ENCODE data around the gene SH2D6. TPM values are rescaled to one million over a fixed set of nuclear protein-coding genes. Genes with fewer than 3 reads are reported as not detected.

SH2D6 gene
- polyA plus RNA-seq, 3 donors: not detected

DNA sequence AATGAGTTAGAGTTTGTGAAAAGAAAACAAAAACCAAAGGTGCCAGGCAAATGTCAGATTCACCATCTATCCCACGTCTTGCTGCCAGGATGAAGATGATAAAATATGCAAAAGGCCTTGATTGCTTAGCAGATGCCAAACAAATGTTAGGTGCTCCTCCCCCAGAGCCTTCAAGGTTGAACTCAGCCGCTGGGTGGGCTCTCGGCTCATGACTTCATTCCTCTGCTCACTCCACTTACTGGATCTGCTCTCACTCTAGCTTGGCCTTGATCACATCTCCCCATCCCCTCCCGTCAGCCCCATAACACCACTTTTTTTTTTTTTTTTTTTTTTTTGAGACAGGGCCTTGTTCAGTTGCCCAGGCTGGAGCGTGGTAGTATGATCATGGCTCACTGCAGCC, 38.5 kb downstream of the SH2D6 start:
- H3K9ac ChIP-seq (ENCODE audit: insufficient read depth, low read length, poor library complexity, severe bottlenecking): no peak overlapping the region
- H3K4me3 ChIP-seq (replicated peaks in 1 of 3; ENCODE audit: low read depth in 2 of 3, low read length in 3 of 3): no peak overlapping the region
- TF ChIP-seq, protein P1, sequence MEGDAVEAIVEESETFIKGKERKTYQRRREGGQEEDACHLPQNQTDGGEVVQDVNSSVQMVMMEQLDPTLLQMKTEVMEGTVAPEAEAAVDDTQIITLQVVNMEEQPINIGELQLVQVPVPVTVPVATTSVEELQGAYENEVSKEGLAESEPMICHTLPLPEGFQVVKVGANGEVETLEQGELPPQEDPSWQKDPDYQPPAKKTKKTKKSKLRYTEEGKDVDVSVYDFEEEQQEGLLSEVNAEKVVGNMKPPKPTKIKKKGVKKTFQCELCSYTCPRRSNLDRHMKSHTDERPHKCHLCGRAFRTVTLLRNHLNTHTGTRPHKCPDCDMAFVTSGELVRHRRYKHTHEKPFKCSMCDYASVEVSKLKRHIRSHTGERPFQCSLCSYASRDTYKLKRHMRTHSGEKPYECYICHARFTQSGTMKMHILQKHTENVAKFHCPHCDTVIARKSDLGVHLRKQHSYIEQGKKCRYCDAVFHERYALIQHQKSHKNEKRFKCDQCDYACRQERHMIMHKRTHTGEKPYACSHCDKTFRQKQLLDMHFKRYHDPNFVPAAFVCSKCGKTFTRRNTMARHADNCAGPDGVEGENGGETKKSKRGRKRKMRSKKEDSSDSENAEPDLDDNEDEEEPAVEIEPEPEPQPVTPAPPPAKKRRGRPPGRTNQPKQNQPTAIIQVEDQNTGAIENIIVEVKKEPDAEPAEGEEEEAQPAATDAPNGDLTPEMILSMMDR (IDR thresholded peaks at IDR 0.05): no peak
- no peak overlapping the region for H3K4me3 Mint-ChIP-seq
- peaks cover 2% of the 10 kb centered on the region in 3 donors for H3K27me3 Mint-ChIP-seq (ENCODE audit: low read depth in 3 of 3)
- H2AFZ ChIP-seq (ENCODE audit: insufficient read depth, low read depth, low read length, poor library complexity, severe bottlenecking): no peak overlapping the region
- no peaks in the 10 kb centered on the region for H3K27me3 ChIP-seq (ENCODE audit: control insufficient read depth in 2 of 2, insufficient read depth in 2 of 2, low read length in 2 of 2)
- no peak overlapping the region for H3K4me2 ChIP-seq (replicated peaks; ENCODE audit: extremely low read depth, low read length, poor library complexity, severe bottlenecking)
- no peaks in the 10 kb centered on the region for H3K9me3 ChIP-seq (replicated peaks in 1 of 2; ENCODE audit: control insufficient read depth in 1 of 2, insufficient read depth in 1 of 2, low read length in 2 of 2)
- H3K9me3 Mint-ChIP-seq: peaks cover 0 to 3% (median 0%) of the 10 kb centered on the region in 7 donors
- H3K27ac Mint-ChIP-seq: no peak overlapping the region
- WGBS (ENCODE audit: insufficient coverage): 96% methylated on average over 4 of the region's 5 CpGs
- no peak overlapping the region for H3K27ac ChIP-seq (ENCODE audit: low read depth in 1 of 2, low read length in 2 of 2)
- H3K79me2 ChIP-seq (ENCODE audit: insufficient read depth, low read length): no peaks in the 10 kb centered on the region
- H4K20me1 ChIP-seq (ENCODE audit: insufficient read depth, low read length): no peaks in the 10 kb centered on the region
- no peaks in the 10 kb centered on the region for H3K36me3 Mint-ChIP-seq
- no peaks in the 10 kb centered on the region for H3K4me1 ChIP-seq (ENCODE audit: control insufficient read depth in 1 of 2, insufficient read depth in 2 of 2, low read length in 2 of 2)
- no peaks in the 10 kb centered on the region for H3K36me3 ChIP-seq (replicated peaks in 1 of 2; ENCODE audit: control insufficient read depth in 1 of 2, insufficient read depth in 2 of 2, low read length in 2 of 2)
- DNase-seq: no peak
- intact Hi-C loops (cut with micrococcal nuclease): no loop called here
- peaks cover 4% of the 10 kb centered on the region for H3K4me1 Mint-ChIP-seq

DNA sequence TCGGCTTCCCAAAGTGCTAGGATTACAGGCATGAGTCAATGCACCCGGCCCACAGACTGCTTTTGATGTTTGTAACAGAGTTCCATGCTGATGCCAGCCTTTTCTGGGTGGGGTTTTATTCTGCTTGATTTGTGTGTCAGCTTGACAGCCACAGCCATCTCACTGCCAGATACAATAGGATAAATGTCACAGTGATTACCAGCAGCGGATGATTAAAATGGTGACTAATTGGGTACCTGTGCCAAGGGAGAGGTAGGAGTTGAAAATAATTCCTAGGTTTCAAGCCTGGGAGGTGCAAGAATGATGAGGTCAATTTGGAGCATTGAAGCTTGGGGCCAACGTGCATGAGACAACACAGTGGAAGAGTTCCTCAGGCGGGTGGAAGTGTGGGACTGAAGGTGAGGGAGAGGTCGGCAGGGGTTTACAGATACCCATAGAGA, 39.4 kb downstream of the SH2D6 start:
- Histone ChIP-seq H3K27ac (ENCODE audit: low read depth in 1 of 2, low read length in 2 of 2) (no peak overlapping the region), H3K9ac (ENCODE audit: insufficient read depth, low read length, poor library complexity, severe bottlenecking) (no peak overlapping the region), H3K79me2 (ENCODE audit: insufficient read depth, low read length) (no peaks in the 10 kb centered on the region), H3K36me3 (replicated peaks in 1 of 2; ENCODE audit: control insufficient read depth in 1 of 2, insufficient read depth in 2 of 2, low read length in 2 of 2) (no peaks in the 10 kb centered on the region), H3K9me3 (replicated peaks in 1 of 2; ENCODE audit: control insufficient read depth in 1 of 2, insufficient read depth in 1 of 2, low read length in 2 of 2) (no peaks in the 10 kb centered on the region), H2AFZ (ENCODE audit: insufficient read depth, low read depth, low read length, poor library complexity, severe bottlenecking) (no peak overlapping the region), H3K27me3 (ENCODE audit: control insufficient read depth in 2 of 2, insufficient read depth in 2 of 2, low read length in 2 of 2) (no peaks in the 10 kb centered on the region), H4K20me1 (ENCODE audit: insufficient read depth, low read length) (no peaks in the 10 kb centered on the region), H3K4me1 (ENCODE audit: control insufficient read depth in 1 of 2, insufficient read depth in 2 of 2, low read length in 2 of 2) (no peaks in the 10 kb centered on the region), H3K4me2 (replicated peaks; ENCODE audit: extremely low read depth, low read length, poor library complexity, severe bottlenecking) (no peak overlapping the region), H3K4me3 (replicated peaks in 1 of 3; ENCODE audit: low read depth in 2 of 3, low read length in 3 of 3) (no peak overlapping the region)
- TF ChIP-seq, protein P1 (IDR thresholded peaks at IDR 0.05): no peak
- Mint-ChIP-seq H3K36me3 (no peaks in the 10 kb centered on the region), H3K4me1 (peaks cover 4% of the 10 kb centered on the region), H3K27ac (no peak overlapping the region), H3K4me3 (no peak overlapping the region), H3K27me3 (ENCODE audit: low read depth in 3 of 3) (peaks cover 0 to 2% (median 2%) of the 10 kb centered on the region in 3 donors), H3K9me3 (peaks cover 0 to 3% (median 0%) of the 10 kb centered on the region in 7 donors)
- intact Hi-C loops (cut with micrococcal nuclease): no loop called here
- 100% methylated on average over 3 of the region's 6 CpGs for WGBS (ENCODE audit: insufficient coverage)
- no peak for DNase-seq

Measured in CD14-positive monocyte (primary cell).